Stimulated activated naive B cell treated with anti-CD40 and anti-IgM and Interleukin-4, amounts not matched to agents 10 μg/mL and 1 μg/mL and 100 μg/mL, for 72 hours (primary cell): ENCODE results near the gene NFKBIZ.

Experiments
- ATAC-seq, 2 donors: fragments of 150-1000 bp; cut with Tn5 transposase; replicated peaks; 2 replicates each; pipeline ENCODE4 v1.10.0; 2021; ENCODE audit warnings: moderate library complexity in 1 of 2
- DNase-seq: peaks from one replicate; pipeline ENCODE4 v3.0.0; 2021
- H3K27ac Mint-ChIP-seq: one replicate; pipeline ENCODE4 v1.8.0; 2022; ENCODE audit warnings: mild to moderate bottlenecking, mixed read lengths
- H3K27me3 Mint-ChIP-seq, 2 donors: one replicate each; pipeline ENCODE4 v1.8.0; 2022; ENCODE audit warnings: mixed read lengths in 2 of 2
- H3K36me3 Mint-ChIP-seq, 2 donors: one replicate each; pipeline ENCODE4 v1.8.0; 2022; ENCODE audit warnings: mixed read lengths in 2 of 2, mild to moderate bottlenecking in 1 of 2
- H3K4me1 Mint-ChIP-seq, 2 donors: one replicate each; pipeline ENCODE4 v1.8.0; 2022; ENCODE audit warnings: mixed read lengths in 2 of 2, mild to moderate bottlenecking in 1 of 2
- H3K4me3 Mint-ChIP-seq, 2 donors: one replicate each; pipeline ENCODE4 v1.8.0; 2022; ENCODE audit warnings: mild to moderate bottlenecking in 2 of 2, mixed read lengths in 2 of 2, moderate library complexity in 1 of 2
- H3K9me3 Mint-ChIP-seq, 2 donors: one replicate each; pipeline ENCODE4 v1.8.0; 2022; ENCODE audit warnings: mixed read lengths in 2 of 2, mild to moderate bottlenecking in 1 of 2

The NFKBIZ gene

DNA sequence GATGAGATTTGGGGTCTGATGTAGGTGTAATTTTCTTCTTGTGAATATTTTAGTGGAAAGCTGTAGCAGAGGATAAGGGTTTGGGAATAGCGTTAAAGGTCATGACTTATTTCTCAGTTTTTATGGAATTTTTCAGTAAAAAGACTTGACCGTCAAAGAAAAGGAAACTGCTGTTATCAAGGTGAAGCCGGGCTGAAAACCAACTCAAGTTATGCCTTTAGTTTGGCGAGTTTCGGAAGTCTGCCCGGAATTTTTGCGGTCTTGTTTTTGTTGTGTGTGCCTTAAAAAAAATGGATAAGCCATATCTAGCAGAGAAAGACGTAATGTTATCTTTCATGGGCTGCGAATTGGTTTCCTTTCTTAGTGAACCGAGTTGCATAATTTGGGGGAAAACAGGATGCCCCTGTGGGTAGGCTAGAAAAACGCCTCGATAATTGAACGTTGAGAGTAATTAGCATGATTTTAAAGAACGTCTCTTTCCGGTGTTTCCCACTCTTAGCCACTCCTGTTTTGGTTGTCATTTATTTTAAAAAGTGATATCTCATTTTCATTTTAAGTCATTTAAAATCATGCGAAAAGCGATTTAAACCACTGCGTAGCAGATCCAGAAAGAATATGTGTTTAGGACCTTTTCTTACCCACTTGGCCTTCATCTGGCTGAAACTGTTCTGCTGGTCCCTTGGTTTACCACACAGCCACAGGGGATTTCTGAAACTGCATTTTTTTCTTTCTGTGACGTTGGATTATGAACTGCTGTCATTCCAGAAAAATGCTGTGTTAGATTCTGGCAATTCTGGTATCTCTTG lies 1.1 kb downstream of the NFKBIZ start:
- Mint-ChIP-seq H3K27me3 (no peaks in the 10 kb centered on the region), H3K4me3 (peak overlapping the region; percentile 97 to 99), H3K36me3 (peaks cover 62 to 69% of the 10 kb centered on the region in 2 donors), H3K9me3 (peaks cover 0 to 1% of the 10 kb centered on the region in 2 donors), H3K4me1 (peaks cover 32 to 72% of the 10 kb centered on the region in 2 donors), H3K27ac (peak overlapping the region; percentile 98)
- DNase-seq (peak; percentile 52), ATAC-seq (peak; percentile 47)

DNA sequence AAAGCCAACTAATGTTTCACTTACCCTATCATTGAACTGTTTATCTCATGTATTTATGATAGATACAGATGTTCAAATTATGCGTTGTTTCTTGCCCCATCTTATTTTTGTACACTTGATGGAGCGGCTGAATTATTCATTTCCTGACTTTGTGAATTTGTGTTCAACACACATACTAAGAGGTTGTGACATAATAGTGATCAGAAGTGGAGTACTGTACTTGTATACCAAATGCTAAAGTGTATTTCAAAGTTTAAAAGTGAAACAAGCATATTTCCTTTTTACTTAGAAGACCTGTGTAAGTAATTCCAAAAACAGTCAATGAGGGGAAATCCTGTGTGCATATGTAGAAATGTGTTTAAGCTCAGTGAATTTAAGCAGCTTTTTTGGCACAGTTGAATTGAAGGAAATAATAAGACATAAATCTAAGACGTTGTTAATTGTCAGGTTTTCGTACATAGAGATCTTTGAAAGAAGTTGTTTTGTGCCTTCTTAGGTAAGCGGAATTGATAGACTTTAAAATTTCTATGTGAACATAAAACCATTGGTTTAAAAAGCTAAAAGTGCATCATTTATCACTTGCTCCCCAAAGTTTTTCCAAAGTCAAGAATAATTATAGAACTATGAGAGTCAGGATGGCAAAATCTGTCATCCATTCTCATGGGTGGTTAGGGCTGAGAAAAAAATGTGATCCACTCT lies 1.9 kb downstream of the NFKBIZ start:
- H3K27ac Mint-ChIP-seq: peak overlapping the region; percentile 98
- H3K4me3 Mint-ChIP-seq: peak overlapping the region; percentile 97 to 99
- no peaks in the 10 kb centered on the region for H3K27me3 Mint-ChIP-seq
- DNase-seq (no peak), ATAC-seq (peak in 1 of 2 donors; percentile 2)
- H3K9me3 Mint-ChIP-seq: peaks cover 0 to 1% of the 10 kb centered on the region in 2 donors
- H3K4me1 Mint-ChIP-seq: peaks cover 33 to 74% of the 10 kb centered on the region in 2 donors
- peaks cover 62 to 66% of the 10 kb centered on the region in 2 donors for H3K36me3 Mint-ChIP-seq

GRCh38 chr3:101851850-101852714 lies 2.8 kb downstream of the NFKBIZ start:
- DNase-seq: no peak

DNA sequence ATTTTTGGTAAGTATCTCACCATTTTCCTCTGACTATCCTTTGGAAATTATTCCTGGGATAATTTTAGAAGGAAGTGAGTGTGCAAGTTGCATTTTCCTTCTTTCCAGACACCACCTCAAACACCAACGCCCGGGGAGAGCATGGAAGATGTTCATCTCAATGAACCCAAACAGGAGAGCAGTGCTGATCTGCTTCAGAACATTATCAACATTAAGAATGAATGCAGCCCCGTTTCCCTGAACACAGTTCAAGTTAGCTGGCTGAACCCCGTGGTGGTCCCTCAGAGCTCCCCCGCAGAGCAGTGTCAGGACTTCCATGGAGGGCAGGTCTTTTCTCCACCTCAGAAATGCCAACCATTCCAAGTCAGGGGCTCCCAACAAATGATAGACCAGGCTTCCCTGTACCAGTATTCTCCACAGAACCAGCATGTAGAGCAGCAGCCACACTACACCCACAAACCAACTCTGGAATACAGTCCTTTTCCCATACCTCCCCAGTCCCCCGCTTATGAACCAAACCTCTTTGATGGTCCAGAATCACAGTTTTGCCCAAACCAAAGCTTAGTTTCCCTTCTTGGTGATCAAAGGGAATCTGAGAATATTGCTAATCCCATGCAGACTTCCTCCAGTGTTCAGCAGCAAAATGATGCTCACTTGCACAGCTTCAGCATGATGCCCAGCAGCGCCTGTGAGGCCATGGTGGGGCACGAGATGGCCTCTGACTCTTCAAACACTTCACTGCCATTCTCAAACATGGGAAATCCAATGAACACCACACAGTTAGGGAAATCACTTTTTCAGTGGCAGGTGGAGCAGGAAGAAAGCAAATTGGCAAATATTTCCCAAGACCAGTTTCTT lies 3.9 kb downstream of the NFKBIZ start:
- no peak for ATAC-seq
- Mint-ChIP-seq H3K27me3 (no peaks in the 10 kb centered on the region), H3K9me3 (peaks cover 0 to 1% of the 10 kb centered on the region in 2 donors), H3K36me3 (peaks cover 72 to 73% of the 10 kb centered on the region in 2 donors), H3K27ac (peak overlapping the region; percentile 98), H3K4me3 (peak overlapping the region; percentile 61 to 99), H3K4me1 (peaks cover 34 to 72% of the 10 kb centered on the region in 2 donors)
- DNase-seq: no peak

More at GRCh38 chr3:101851850-101852714, 2.8 kb downstream of the NFKBIZ start:
- H3K9me3 Mint-ChIP-seq: peaks cover 0 to 1% of the 10 kb centered on the region in 2 donors
- peak overlapping the region; percentile 98 for H3K27ac Mint-ChIP-seq
- peak overlapping the region; percentile 97 to 99 for H3K4me3 Mint-ChIP-seq
- peaks cover 66 to 67% of the 10 kb centered on the region in 2 donors for H3K36me3 Mint-ChIP-seq
- peaks cover 34 to 72% of the 10 kb centered on the region in 2 donors for H3K4me1 Mint-ChIP-seq
- no peaks in the 10 kb centered on the region for H3K27me3 Mint-ChIP-seq
- ATAC-seq: no peak

- ATAC-seq: no peak
- Mint-ChIP-seq H3K9me3 (peaks cover 0 to 1% of the 10 kb centered on the region in 2 donors), H3K36me3 (peaks cover 79 to 80% of the 10 kb centered on the region in 2 donors), H3K4me1 (peaks cover 39 to 73% of the 10 kb centered on the region in 2 donors), H3K27ac (peak overlapping the region; percentile 81), H3K4me3 (peak overlapping the region; percentile 10 to 99), H3K27me3 (no peaks in the 10 kb centered on the region)
- no peak for DNase-seq
These were observed 4.7 kb downstream of the NFKBIZ start for GRCh38 chr3:101853982-101854381.

- DNase-seq (no peak), ATAC-seq (no peak)
- Mint-ChIP-seq H3K9me3 (peaks cover 0 to 1% of the 10 kb centered on the region in 2 donors), H3K27ac (peak overlapping the region; percentile 78), H3K27me3 (no peaks in the 10 kb centered on the region), H3K4me3 (peak overlapping the region; percentile 36 to 60), H3K36me3 (peaks cover 84 to 87% of the 10 kb centered on the region in 2 donors), H3K4me1 (peaks cover 41 to 81% of the 10 kb centered on the region in 2 donors)
These were observed 5.4 kb downstream of the NFKBIZ start for GRCh38 chr3:101854608-101855304.

GRCh38 chr3:101857301-101857741 lies 8.0 kb downstream of the NFKBIZ start:
- peaks cover 0 to 1% of the 10 kb centered on the region in 2 donors for H3K9me3 Mint-ChIP-seq
- peak overlapping the region; percentile 37 to 56 for H3K4me3 Mint-ChIP-seq
- peaks cover 52 to 86% of the 10 kb centered on the region in 2 donors for H3K4me1 Mint-ChIP-seq
- H3K36me3 Mint-ChIP-seq: peaks cover 75 to 82% of the 10 kb centered on the region in 2 donors
- peak overlapping the region; percentile 68 for H3K27ac Mint-ChIP-seq
- ATAC-seq (no peak), DNase-seq (no peak)
- H3K27me3 Mint-ChIP-seq: no peaks in the 10 kb centered on the region

DNA sequence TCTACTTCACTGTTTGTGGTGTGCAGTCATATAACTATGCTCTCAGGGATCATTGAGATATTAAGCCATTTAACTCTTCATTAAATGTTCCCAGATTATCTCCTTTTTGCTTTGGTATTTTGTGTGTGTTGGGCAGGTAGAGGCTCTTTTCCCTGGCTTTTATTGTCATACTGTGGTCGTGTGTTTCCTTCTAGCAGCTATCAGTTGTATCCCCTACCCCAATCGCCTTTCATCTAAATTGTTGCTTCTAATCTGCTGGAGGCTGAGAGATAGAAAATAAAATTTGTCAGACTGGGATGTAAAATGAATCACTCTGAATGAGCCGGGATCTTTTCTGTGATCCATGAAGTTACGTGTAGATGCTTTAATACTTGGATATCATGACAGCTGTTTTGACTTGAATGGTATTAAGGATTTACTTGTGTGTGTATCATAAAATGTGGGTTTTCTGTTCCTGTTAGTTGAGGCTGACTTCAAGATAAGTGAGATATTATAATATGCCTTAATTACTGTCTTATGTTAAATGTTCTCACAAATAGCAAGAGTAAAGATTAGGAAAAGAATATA lies 9.2 kb downstream of the NFKBIZ start:
- peak overlapping the region; percentile 83 for H3K27ac Mint-ChIP-seq
- H3K4me3 Mint-ChIP-seq: peak overlapping the region; percentile 9 to 48
- peaks cover 65 to 81% of the 10 kb centered on the region in 2 donors for H3K36me3 Mint-ChIP-seq
- DNase-seq (no peak), ATAC-seq (no peak)
- H3K27me3 Mint-ChIP-seq: no peaks in the 10 kb centered on the region
- peaks cover 47 to 84% of the 10 kb centered on the region in 2 donors for H3K4me1 Mint-ChIP-seq
- peaks cover 0 to 1% of the 10 kb centered on the region in 2 donors for H3K9me3 Mint-ChIP-seq

- Mint-ChIP-seq H3K9me3 (peaks cover 0 to under 1% of the 10 kb centered on the region in 2 donors), H3K4me3 (no peak overlapping the region), H3K4me1 (peaks cover 44 to 73% of the 10 kb centered on the region in 2 donors), H3K27me3 (no peaks in the 10 kb centered on the region), H3K27ac (no peak overlapping the region), H3K36me3 (peaks cover 53 to 69% of the 10 kb centered on the region in 2 donors)
- DNase-seq (no peak), ATAC-seq (no peak)
These were observed 10.7 kb downstream of the NFKBIZ start for GRCh38 chr3:101859882-101860448.

DNA sequence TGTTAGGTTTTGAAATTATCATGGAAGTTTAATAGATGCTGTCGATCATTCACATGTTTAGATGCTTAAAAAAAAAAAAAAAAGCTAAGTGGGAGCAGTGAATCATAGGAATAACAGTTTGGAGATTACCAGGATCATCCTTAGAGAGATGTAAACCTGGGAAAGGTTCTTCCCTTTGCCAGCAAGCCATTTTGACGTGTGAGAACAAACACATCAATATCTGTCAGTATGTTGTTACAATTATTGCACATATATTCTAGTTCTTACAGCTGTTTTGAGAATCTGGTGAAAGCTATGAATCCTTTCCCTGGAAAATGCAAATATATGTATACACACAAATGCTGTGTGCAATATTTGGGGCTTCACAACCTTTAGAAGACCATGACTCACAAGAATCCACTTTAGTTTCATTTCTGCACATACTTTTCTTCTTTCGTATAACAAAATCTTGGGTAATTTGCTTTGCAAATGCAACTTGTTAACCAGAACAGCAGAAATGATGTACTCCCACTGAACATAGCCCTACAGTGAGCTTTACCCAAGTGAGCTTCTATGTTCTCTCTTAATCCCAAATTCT lies 12.0 kb downstream of the NFKBIZ start:
- no peak for DNase-seq
- ATAC-seq: peak; percentile 46 to 48
- Mint-ChIP-seq H3K4me1 (peaks cover 39 to 59% of the 10 kb centered on the region in 2 donors), H3K9me3 (no peaks in the 10 kb centered on the region), H3K27me3 (no peaks in the 10 kb centered on the region), H3K36me3 (peaks cover 41 to 60% of the 10 kb centered on the region in 2 donors), H3K27ac (peak overlapping the region; percentile 77), H3K4me3 (peak overlapping the region in 1 of 2 donors; percentile 39)

GRCh38 chr3:101861789-101862415 lies 12.6 kb downstream of the NFKBIZ start:
- no peaks in the 10 kb centered on the region for H3K9me3 Mint-ChIP-seq
- peaks cover 39 to 59% of the 10 kb centered on the region in 2 donors for H3K36me3 Mint-ChIP-seq
- H3K27ac Mint-ChIP-seq: peak overlapping the region; percentile 77
- H3K4me3 Mint-ChIP-seq: peak overlapping the region in 1 of 2 donors; percentile 38
- peaks cover 39 to 59% of the 10 kb centered on the region in 2 donors for H3K4me1 Mint-ChIP-seq
- ATAC-seq: peak; percentile 11 to 20
- H3K27me3 Mint-ChIP-seq: no peaks in the 10 kb centered on the region
- DNase-seq: no peak
